ENCODE measurements around the gene EVI2A.
"Not testable (repeated sequence)": the region's sequence is repeated elsewhere in the genome, so short reads cannot be mapped to it uniquely, and the experiment has no call there.

Gene EVI2A
- 79.6 to 84.7 reads per million in 2 donors for total RNA-seq

- DNase-seq = no peak
These were observed at the start of gene EVI2A for GRCh38 chr17:31321481-31321880. TSS of gene EVI2A (minus strand) at chr17:31321622. CDS start at chr17:31319013, 2,609 bp downstream.

GRCh38 chr17:31369266-31369665, 47.8 kb upstream of the EVI2A start:
- no peak for DNase-seq

DNA sequence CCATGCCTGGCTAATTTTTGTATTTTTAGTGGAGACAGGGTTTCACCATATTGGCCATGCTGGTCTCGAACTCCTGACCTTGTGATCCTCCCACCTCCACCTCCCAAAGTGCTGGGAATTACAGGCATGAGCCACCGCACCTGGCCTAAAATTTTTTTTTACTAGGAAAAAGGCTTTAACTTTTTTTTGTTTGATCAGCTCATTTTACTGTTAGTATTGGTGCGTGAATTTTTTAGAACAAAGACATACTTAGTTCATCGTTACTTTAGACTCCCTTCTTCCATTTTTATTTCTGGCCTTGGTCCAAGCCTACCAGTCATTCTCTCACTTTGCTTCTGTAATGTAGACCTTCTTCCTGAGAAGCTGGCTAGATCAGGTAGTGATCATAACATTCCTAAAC, 44.7 kb upstream of the EVI2A start:
- DNase-seq = no peak

DNA sequence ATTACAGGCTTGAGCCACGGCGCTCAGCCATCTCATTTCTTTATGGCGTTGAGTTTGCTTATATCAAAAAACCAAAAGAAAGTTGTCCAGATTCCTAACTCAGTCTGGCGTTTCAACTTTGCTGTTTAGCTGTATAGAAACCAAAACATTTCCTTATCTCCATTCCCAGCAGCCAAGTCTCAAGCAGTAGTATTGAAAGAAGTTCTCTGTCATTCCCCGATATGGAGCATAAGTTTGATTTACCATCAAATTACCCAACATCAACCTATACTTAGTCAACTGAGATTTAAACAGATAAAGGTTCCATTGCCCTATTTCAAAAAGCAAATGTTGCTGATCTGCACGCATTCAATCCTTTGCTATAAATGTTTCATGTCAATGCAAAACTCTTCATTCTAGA, 42.6 kb upstream of the EVI2A start:
- DNase-seq = no peak

DNA sequence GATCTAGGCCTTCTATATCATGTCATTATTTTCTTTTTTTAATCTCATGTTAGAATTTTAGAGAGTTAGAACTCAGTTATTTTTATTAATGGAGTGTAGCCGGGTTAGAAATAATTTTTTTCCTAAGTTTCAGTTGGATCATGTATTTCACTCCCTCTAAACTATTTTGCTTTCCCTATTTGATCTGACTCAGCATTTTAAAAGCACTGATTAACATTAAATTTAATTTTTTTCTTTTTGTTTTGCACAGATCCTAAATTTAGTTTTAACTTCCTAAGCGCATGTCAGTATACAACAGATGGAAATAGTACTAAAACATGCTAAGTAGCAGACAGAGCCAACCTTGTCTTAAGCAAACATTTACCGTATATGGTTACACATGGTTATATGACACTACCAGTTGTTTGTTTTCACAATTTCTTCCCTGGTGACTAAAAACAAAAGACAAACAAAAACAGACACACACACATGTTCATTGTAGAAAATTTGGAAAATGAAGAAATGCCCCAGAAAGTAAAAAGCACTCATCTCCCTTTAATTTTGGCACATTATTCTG, 36.5 kb upstream of the EVI2A start:
- DNase-seq = no peak

DNA sequence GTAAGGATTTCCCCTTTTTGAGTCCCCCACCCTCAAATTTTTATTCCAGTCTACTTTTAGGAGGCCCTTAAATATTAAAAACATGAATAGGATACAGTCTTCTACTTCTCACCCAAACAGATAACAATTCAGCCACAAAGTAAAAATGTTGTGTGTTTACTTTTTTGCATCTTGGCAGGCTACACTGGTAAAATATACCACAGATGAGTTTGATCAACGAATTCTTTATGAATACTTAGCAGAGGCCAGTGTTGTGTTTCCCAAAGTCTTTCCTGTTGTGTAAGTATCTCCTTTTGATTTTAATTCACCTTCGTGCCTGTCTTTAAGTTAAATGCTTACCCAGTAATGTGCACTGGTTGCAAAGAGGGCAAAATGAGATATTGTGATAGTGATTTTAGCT, 35.7 kb upstream of the EVI2A start:
- DNase-seq = no peak

DNA sequence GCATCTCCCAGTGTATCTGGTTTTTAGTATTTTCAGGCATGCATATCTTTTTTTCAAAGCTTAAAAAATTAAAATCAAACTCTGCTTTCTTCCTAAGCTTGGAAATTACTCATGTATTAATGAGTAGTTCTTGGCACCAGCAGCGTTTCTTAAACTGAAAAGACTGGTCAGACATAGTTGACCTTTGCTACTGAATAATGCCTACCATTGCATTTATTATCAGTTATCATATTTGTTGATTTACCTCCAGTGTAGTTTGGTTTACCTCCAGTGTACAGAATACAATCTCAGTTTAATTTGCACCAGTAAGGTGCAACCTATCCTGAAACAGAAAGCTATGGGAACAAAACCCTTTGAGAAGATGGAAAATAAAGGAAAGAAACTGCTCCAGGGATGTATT, 34.5 kb upstream of the EVI2A start:
- no peak for DNase-seq

GRCh38 chr17:31349454-31349853, 28.0 kb upstream of the EVI2A start:
- no peak for DNase-seq

- not testable (repeated sequence) for DNase-seq
These were observed 23.8 kb upstream of the EVI2A start for GRCh38 chr17:31345191-31345747.

DNA sequence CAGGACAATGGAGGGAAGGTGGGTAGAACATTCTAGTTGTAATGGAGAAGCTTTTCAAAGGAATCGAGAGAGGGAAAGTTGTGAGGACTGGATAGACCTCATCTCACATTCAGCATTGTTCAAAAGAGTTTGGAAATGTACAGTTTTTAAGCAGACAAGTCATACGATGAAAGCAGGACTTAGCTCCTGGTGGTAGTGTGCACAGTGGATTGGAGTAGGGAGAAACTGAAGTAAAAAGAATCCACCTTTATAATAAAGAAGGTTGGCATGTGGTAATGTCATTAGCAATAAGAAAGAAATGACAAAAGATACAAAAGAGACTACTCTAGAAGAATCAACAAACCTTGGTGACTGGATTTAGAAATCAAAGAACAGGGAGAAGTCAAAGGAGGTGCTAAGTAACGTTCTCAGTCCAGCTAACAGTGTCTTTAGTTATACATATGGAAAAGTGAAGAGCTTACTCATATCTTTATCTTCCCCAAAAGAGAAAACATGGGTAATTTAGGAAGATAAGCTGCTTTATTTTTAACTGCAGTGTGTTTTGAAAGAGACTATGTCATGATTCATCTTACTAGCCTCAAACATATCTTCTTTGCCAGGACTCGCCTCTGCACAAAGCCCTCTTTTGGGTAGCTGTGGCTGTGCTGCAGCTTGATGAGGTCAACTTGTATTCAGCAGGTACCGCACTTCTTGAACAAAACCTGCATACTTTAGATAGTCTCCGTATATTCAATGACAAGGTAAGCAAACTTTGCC, 18.7 kb upstream of the EVI2A start:
- no peak for DNase-seq

- DNase-seq = no peak
These were observed 7.8 kb upstream of the EVI2A start for GRCh38 chr17:31329221-31329620.

DNA sequence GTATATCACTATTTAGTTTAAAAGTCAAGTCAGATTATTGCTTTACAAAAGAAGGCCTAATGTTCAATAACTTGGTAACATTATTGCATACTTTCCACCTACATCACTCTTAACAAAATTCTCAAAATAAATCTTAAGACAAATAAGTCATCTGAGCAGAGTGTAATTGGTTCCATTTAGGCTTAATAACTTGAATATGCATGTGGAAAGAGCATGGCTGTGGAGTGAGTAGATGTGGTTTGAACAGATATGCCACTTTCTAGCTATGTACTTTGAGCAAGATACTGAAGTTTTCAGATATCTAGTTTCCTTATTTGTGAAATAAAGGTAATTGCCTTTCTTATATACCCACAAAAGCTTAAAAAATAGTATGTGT, 6.7 kb upstream of the EVI2A start:
- no peak for DNase-seq

GRCh38 chr17:31327534-31328159, 6.2 kb upstream of the EVI2A start:
- no peak for DNase-seq

GRCh38 chr17:31323551-31323950, 2.1 kb upstream of the EVI2A start:
- no peak for DNase-seq

DNA sequence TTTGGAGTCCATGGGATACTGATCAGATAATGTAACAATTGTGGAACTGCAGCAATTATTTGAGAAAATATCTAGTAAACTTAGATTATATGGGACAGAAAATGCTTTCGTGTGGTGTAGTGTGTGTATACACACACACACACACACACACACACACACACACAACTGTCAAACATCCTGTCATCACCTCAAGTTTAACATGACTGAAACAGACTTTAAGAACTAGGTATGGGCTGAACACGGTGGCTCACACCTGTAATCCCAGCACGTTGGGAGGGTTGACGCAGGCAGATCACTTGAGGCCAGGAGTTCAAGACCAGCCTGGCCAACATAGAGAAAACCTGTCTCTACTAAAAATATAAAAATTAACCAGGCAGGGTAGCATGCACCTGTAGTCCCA, 544 bp upstream of the EVI2A start:
- no peak for DNase-seq

GRCh38 chr17:31320791-31321190, 631 bp downstream of the EVI2A start:
- DNase-seq = no peak

DNA sequence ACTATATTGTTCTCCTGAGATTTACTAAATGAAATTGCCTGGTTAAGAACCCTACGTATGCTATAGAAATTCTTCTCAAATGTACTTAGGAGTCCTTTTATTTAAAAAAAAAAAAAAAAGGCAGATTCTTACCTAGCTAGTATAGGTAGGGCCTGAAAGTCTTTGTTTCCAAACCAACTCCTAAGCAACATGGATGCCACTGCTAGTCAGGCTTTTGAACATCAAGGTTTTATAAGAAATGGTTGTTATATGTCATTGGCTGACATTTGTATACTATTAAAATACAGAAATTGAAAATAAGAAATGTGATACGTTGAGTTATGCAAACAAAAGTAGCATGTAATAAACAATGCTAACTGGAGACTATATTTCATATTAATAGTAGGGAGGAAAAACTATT, 1.2 kb downstream of the EVI2A start:
- no peak for DNase-seq

- DNase-seq = no peak
These were observed 2.4 kb downstream of the EVI2A start for GRCh38 chr17:31318851-31319661.

DNA sequence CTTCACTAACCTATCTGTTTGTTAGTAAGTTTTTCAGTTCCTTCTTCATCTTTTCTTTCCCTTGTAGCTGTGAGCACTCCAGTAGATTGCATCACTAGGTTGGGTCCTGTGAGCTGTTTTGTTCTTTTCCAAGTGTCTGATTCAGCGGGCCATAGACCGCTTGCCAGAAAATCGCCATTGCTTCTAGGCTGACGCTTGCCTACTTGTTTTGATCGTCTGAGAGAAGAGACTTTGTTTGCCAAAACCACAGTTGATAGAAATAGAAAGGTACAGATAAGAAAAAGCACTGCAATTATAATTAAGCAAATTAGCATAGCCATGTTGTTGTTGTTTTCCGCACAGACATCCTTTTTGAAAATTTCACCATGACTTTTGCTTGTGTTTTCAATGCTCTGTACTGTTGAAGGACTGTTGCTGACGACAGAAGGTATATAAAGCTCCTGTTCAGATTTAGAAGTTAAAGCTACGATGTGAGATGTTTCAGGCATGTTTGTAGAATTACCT, 3.1 kb downstream of the EVI2A start:
- DNase-seq = no peak

DNA sequence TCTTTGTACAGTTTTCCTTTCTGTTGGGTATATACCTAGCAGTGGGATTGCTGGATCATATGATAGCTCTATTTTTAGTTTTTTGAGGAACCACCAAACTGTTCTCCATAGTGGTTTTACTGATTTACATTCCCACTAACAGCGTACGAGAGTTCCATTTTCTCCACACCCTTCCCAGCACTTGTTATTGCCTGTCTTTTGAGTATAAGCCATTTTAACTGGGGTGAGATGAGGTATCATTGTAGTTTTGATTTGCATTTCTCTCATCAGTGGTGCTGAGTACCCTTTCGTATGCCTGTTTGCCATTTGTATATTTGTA, 6.7 kb downstream of the EVI2A start:
- no peak for DNase-seq

DNA sequence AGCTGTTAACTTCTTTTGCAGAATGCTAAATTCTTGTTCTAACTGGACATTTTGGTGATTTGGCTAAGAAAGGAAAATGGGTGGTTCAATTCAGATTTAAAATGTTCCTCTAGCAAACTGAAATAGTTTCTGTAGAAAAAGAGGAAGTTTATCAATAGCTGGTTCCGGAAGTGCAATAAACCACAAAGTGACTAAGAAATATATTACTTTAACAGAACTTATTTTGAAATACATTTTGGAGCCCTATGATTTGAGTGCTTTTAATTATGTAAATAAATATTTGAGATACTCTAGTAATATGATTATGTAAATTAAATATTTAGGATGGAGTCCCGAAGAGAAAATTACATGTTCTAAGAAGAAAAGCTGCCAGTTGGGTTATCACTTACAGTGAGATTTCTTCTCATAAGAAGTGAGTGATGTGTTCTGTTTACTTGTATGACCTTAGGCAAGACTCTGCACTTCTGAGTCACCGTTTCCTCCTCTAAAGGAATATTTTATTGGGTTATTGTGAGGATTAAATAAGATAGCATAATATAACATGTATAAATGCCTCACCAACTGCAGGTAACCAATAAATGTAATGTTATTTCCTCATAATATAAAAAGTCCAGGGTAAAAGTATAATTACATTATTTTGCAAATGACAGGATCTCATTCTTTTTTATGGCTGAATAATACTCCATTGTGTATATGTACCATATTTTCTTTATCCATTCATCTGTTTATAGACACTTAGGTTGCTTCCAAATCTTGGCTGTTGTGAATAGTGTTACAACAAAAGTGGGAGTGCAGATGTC, 7.2 kb downstream of the EVI2A start, which contains the start of gene EVI2B:
TSS of gene EVI2B (minus strand) at position 73 of the 800 bp plus-strand sequence. CDS start 8,445 bp downstream, outside the sequence.
- no peak for DNase-seq

DNA sequence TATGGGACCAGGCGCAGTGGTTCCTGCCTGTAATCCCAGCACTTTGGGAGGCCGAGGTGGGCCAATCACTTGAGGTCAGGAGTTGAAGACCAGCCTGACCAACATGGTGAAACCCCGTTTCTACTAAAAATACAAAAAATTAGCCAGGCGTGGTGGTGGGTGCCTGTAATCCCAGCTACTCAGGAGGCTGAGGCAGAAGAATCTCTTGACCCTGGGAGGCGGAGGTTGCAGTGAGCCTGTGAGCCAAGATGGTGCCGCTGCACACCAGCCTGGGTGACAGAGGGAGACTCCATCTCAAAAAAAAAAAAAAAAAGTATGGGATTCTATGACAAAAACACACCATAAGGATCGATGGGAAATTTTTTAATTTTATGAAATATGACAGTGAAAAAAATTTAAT, 9.2 kb downstream of the EVI2A start:
- DNase-seq = not testable (repeated sequence)

All from activated gamma-delta T cell (primary cell).